Neural cell (in vitro differentiated cells): ENCODE data around the gene PACS2. TPM values are rescaled to one million over a fixed set of nuclear protein-coding genes. Genes with fewer than 3 reads are reported as not detected.

ENCODE experiments used
- H2AFZ ChIP-seq: fragments of 200-600, 300-800 bp; sonication (generic), shearing (Covaris generic); 2 replicates; pipeline ENCODE4 v1.6.0; 2014; ENCODE audit warnings: low read depth, mild to moderate bottlenecking, antibody characterized with exemption, low read length, moderate library complexity
- H3F3A ChIP-seq: fragments of 200-600 bp; shearing (Covaris generic); 2 replicates; pipeline ENCODE4 v1.6.1; 2016; ENCODE audit warnings: mild to moderate bottlenecking, moderate library complexity, mixed read lengths, antibody characterized with exemption, low read length; ENCODE audit not compliant: insufficient read depth, poor library complexity, severe bottlenecking
- H3K27ac ChIP-seq: fragments of 200-600, 300-800 bp; sonication (generic), shearing (Covaris generic); 2 replicates; pipeline ENCODE4 v1.5.1; 2014; ENCODE audit warnings: mild to moderate bottlenecking, low read length, moderate library complexity
- H3K27me3 ChIP-seq: fragments of 300-800, 200-600 bp; sonication (generic), shearing (Covaris generic); 2 replicates; pipeline ENCODE4 v1.6.0; 2014; ENCODE audit warnings: mild to moderate bottlenecking, low read depth, low read length, moderate library complexity; ENCODE audit not compliant: insufficient read depth
- H3K36me3 ChIP-seq: fragments of 300-800, 200-600 bp; sonication (generic), shearing (Covaris generic); 2 replicates; pipeline ENCODE4 v1.5.1; 2014; ENCODE audit warnings: mild to moderate bottlenecking, antibody characterized with exemption, low read length, moderate library complexity; ENCODE audit not compliant: insufficient read depth
- H3K4me2 ChIP-seq: fragments of 300-800, 200-600 bp; sonication (generic), shearing (Covaris generic); 2 replicates; pipeline ENCODE4 v1.6.0; 2014; ENCODE audit warnings: mild to moderate bottlenecking, low read length
- H3K4me3 ChIP-seq: fragments of 300-800, 200-600 bp; sonication (generic), shearing (Covaris generic); 2 replicates; pipeline ENCODE4 v1.5.1; 2014; ENCODE audit warnings: mild to moderate bottlenecking, low read length, moderate library complexity
- H3K79me2 ChIP-seq: fragments of 200-600 bp; shearing (Covaris generic); replicated peaks from 2 replicates; pipeline ENCODE4 v1.6.0; 2014; ENCODE audit warnings: mild to moderate bottlenecking, low read length, moderate library complexity; ENCODE audit not compliant: insufficient read depth
- H3K9ac ChIP-seq: fragments of 300-800, 200-600 bp; sonication (generic), shearing (Covaris generic); 2 replicates; pipeline ENCODE4 v1.6.1; 2016; ENCODE audit warnings: mild to moderate bottlenecking, low read length, mixed read lengths
- H3K9me2 ChIP-seq: fragments of 200-600 bp; shearing (Covaris generic); 2 replicates; pipeline ENCODE4 v1.6.1; 2016; ENCODE audit warnings: mild to moderate bottlenecking, low read length, mixed read lengths; ENCODE audit not compliant: insufficient read depth
- H3K9me3 ChIP-seq: fragments of 200-600, 300-800 bp; sonication (generic), shearing (Covaris generic); 2 replicates; pipeline ENCODE4 v1.6.1; 2016; ENCODE audit warnings: mild to moderate bottlenecking, mixed run types, low read length, moderate library complexity, mixed read lengths
- H4K20me1 ChIP-seq: fragments of 200-600 bp; shearing (Covaris generic); 2 replicates; pipeline ENCODE4 v1.6.1; 2016; ENCODE audit warnings: mild to moderate bottlenecking, mixed run types; ENCODE audit not compliant: insufficient read depth
- CTCF ChIP-seq: fragments of 450-650 bp; IDR thresholded peaks from 2 replicates; pipeline ENCODE4 v1.5.1; 2014; ENCODE audit warnings: antibody characterized with exemption, mild to moderate bottlenecking, moderate library complexity; ENCODE audit not compliant: poor library complexity, severe bottlenecking
- EP300 ChIP-seq: fragments of 450-650 bp; conservative IDR thresholded peaks from 2 replicates; pipeline ENCODE4 v1.6.1; 2014; ENCODE audit warnings: antibody characterized with exemption, mild to moderate bottlenecking, moderate library complexity; ENCODE audit not compliant: poor library complexity, severe bottlenecking
- EZH2 ChIP-seq: fragments of 200-600, 300-800 bp; shearing (Covaris generic), sonication (generic); IDR thresholded peaks from 2 replicates; pipeline ENCODE4 v1.6.1; 2014; ENCODE audit warnings: antibody characterized with exemption, low read length, borderline replicate concordance, mild to moderate bottlenecking; ENCODE audit not compliant: insufficient read depth, poor library complexity, severe bottlenecking
- MXI1 ChIP-seq: fragments of 450-650 bp; conservative IDR thresholded peaks from 2 replicates; pipeline ENCODE4 v1.6.1; 2014; ENCODE audit warnings: antibody characterized with exemption, mild to moderate bottlenecking; ENCODE audit not compliant: poor library complexity, severe bottlenecking
- POLR2AphosphoS5 ChIP-seq: IDR thresholded peaks from 2 replicates; pipeline ENCODE4 v1.6.1; 2012
- RAD21 ChIP-seq: fragments of 450-650 bp; conservative IDR thresholded peaks from 2 replicates; pipeline ENCODE4 v1.6.1; 2014; ENCODE audit warnings: antibody characterized with exemption, mild to moderate bottlenecking, moderate library complexity
- REST ChIP-seq: IDR thresholded peaks from 2 replicates; pipeline ENCODE4 v1.6.1; 2012; ENCODE audit warnings: borderline replicate concordance
- SMC3 ChIP-seq: fragments of 450-650 bp; conservative IDR thresholded peaks from 2 replicates; pipeline ENCODE4 v1.6.1; 2014; ENCODE audit warnings: antibody characterized with exemption, mild to moderate bottlenecking, moderate library complexity; ENCODE audit not compliant: poor library complexity
- TAF1 ChIP-seq: IDR thresholded peaks from 2 replicates; pipeline ENCODE4 v1.6.1; 2012; ENCODE audit warnings: low read depth
- polyA plus RNA-seq: library from polyadenylated mRNA; depleted of rRNA; stranded (reverse); fragments of >200 nt; gene quantifications from 2 replicates; pipeline ENCODE4 v1.2.3, GENCODE V29; 2014

The PACS2 gene
- polyA plus RNA-seq, 1 donor from 2014 or later = 77.7 TPM

- TF ChIP-seq CTCF = no peak
- no peak for TF ChIP-seq EP300
- no peak for TF ChIP-seq EZH2
- H2AFZ ChIP-seq = no peak overlapping the region
- no peak overlapping the region for H3K4me3 ChIP-seq
Observed at GRCh38 chr14:105363847-105364708, 49.5 kb downstream of the PACS2 start.

GRCh38 chr14:105365101-105365500, 50.6 kb downstream of the PACS2 start:
- H3K79me2 ChIP-seq = no peaks in the 10 kb centered on the region
- H3K27ac ChIP-seq = no peak overlapping the region
- H3K27me3 ChIP-seq = no peaks in the 10 kb centered on the region
- no peaks in the 10 kb centered on the region for H4K20me1 ChIP-seq
- H3F3A ChIP-seq = no peaks in the 10 kb centered on the region
- no peak overlapping the region for H3K4me3 ChIP-seq
- H3K4me2 ChIP-seq = no peak overlapping the region
- no peak overlapping the region for H2AFZ ChIP-seq
- no peaks in the 10 kb centered on the region for H3K9me2 ChIP-seq
- no peaks in the 10 kb centered on the region for H3K36me3 ChIP-seq
- TF ChIP-seq EP300 (no peak), MXI1 (no peak)
- H3K9me3 ChIP-seq = no peaks in the 10 kb centered on the region
- H3K9ac ChIP-seq = no peak overlapping the region

More at GRCh38 chr14:105363847-105364708, 49.5 kb downstream of the PACS2 start:
- Histone ChIP-seq H3K9ac (no peak overlapping the region), H4K20me1 (no peaks in the 10 kb centered on the region), H3K9me2 (no peaks in the 10 kb centered on the region), H3K4me2 (no peak overlapping the region), H3K36me3 (no peaks in the 10 kb centered on the region), H3F3A (no peaks in the 10 kb centered on the region), H3K27me3 (no peaks in the 10 kb centered on the region), H3K79me2 (no peaks in the 10 kb centered on the region), H3K27ac (no peak overlapping the region), H3K9me3 (no peaks in the 10 kb centered on the region)

GRCh38 chr14:105365681-105366080, 51.1 kb downstream of the PACS2 start:
- no peaks in the 10 kb centered on the region for H3F3A ChIP-seq
- H3K27me3 ChIP-seq = no peaks in the 10 kb centered on the region
- no peaks in the 10 kb centered on the region for H4K20me1 ChIP-seq
- H3K9me3 ChIP-seq = no peaks in the 10 kb centered on the region
- H3K9ac ChIP-seq = no peak overlapping the region
- no peaks in the 10 kb centered on the region for H3K36me3 ChIP-seq
- TF ChIP-seq REST (no peak), POLR2AphosphoS5 (no peak), SMC3 (no peak), CTCF (no peak), EZH2 (no peak), MXI1 (no peak), RAD21 (no peak), EP300 (no peak), TAF1 (no peak)
- H3K4me2 ChIP-seq = no peak overlapping the region
- no peaks in the 10 kb centered on the region for H3K9me2 ChIP-seq
- no peak overlapping the region for H2AFZ ChIP-seq
- no peak overlapping the region for H3K27ac ChIP-seq
- no peak overlapping the region for H3K4me3 ChIP-seq
- no peaks in the 10 kb centered on the region for H3K79me2 ChIP-seq
